Glomerular visceral epithelial cell (primary cell): ENCODE results near the gene GNL1.

Experiments used
- DNase-seq: peaks from one replicate; pipeline ENCODE4 v3.0.0-alpha.2; 2016; ENCODE audit errors: extremely low spot score

GNL1 gene

GRCh38 chr6:30556066-30556905, at the start of gene GNL1:
TSS of gene GNL1 (minus strand) at chr6:30556489. CDS start at chr6:30556203, 286 bp downstream.
- peak; percentile 95 for DNase-seq

GRCh38 chr6:30603961-30604360, 47.7 kb upstream of the GNL1 start:
- DNase-seq: no peak

GRCh38 chr6:30601815-30602641, 45.7 kb upstream of the GNL1 start:
- DNase-seq: no peak

- DNase-seq: no peak
These were observed 45.1 kb upstream of the GNL1 start for GRCh38 chr6:30601436-30601814.

- peak; percentile 27 for DNase-seq
These were observed 44.2 kb upstream of the GNL1 start for GRCh38 chr6:30600451-30600961.

- no peak for DNase-seq
These were observed 43.5 kb upstream of the GNL1 start for GRCh38 chr6:30599625-30600324.

GRCh38 chr6:30598912-30599624, 42.8 kb upstream of the GNL1 start:
- DNase-seq: no peak

GRCh38 chr6:30597315-30598144, 41.2 kb upstream of the GNL1 start:
- peak; percentile 77 for DNase-seq

- DNase-seq: no peak
These were observed 36.0 kb upstream of the GNL1 start for GRCh38 chr6:30592287-30592686.

- no peak for DNase-seq
These were observed 34.7 kb upstream of the GNL1 start for GRCh38 chr6:30591008-30591407.

- DNase-seq: no peak
These were observed 34.2 kb upstream of the GNL1 start for GRCh38 chr6:30590509-30590908.

GRCh38 chr6:30589754-30590358, 33.6 kb upstream of the GNL1 start:
- DNase-seq: no peak

GRCh38 chr6:30583921-30584320, 27.6 kb upstream of the GNL1 start:
- DNase-seq: no peak

- no peak for DNase-seq
These were observed 21.8 kb upstream of the GNL1 start for GRCh38 chr6:30578051-30578450.

- DNase-seq: no peak
These were observed 16.8 kb upstream of the GNL1 start for GRCh38 chr6:30573113-30573512.

GRCh38 chr6:30572148-30572547, 15.9 kb upstream of the GNL1 start:
- DNase-seq: no peak

- no peak for DNase-seq
These were observed 15.4 kb upstream of the GNL1 start for GRCh38 chr6:30571762-30572082.

- DNase-seq: peak; percentile 97
These were observed 14.9 kb upstream of the GNL1 start, which contains the start of gene ABCF1 for GRCh38 chr6:30571075-30571761. TSS of gene ABCF1 (plus strand) at chr6:30571442. CDS start at chr6:30571488, 46 bp downstream.

GRCh38 chr6:30570740-30571074, 14.4 kb upstream of the GNL1 start:
- no peak for DNase-seq

GRCh38 chr6:30570263-30570662, 14.0 kb upstream of the GNL1 start:
- no peak for DNase-seq
